Germinal center (tissue), 1 donor: ENCODE measurements around the gene NFATC1.
A peak's percentile ranks its signal among the peaks of the same experiment; 100 is the strongest.
"Not testable (repeated sequence)": the region's sequence is repeated elsewhere in the genome, so short reads cannot be mapped to it uniquely, and the experiment has no call there.

Source experiments
- DNase-seq: peaks from one replicate; pipeline ENCODE4 v3.0.0; 2012; ENCODE audit warnings: mixed read lengths, low spot score

The NFATC1 gene

GRCh38 chr18:79489899-79490625 lies 94.3 kb downstream of the NFATC1 start:
- no peak for DNase-seq

DNA sequence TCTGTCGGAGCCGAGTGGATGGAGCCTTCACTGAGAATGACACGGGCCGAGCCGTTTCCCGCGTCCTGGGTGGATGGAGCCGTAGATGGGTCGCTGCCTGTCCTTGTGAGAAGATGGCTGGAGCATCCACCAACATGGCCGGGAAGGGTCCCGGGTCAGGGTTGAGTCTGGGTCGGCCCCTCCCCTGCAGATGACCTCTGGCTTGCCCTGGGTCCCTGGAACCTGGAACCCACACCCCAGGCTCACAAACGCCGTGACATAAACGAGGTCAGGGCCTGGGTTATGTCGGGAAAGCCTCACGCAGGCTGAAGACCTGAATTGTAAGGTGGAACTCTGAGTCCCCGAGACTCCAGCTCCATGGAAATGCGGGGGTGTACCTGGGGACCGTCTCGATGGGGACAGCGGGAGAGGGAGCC lies 94.9 kb downstream of the NFATC1 start:
- no peak for DNase-seq

GRCh38 chr18:79491081-79491551 lies 95.4 kb downstream of the NFATC1 start:
- no peak for DNase-seq

- no peak for DNase-seq
Measured at GRCh38 chr18:79493211-79493800, 97.6 kb downstream of the NFATC1 start.

GRCh38 chr18:79493801-79494211 lies 98.1 kb downstream of the NFATC1 start:
- DNase-seq = no peak

GRCh38 chr18:79494936-79495335 lies 99.2 kb downstream of the NFATC1 start:
- no peak for DNase-seq

- no peak for DNase-seq
Measured at GRCh38 chr18:79495591-79496071, 99.9 kb downstream of the NFATC1 start.

DNA sequence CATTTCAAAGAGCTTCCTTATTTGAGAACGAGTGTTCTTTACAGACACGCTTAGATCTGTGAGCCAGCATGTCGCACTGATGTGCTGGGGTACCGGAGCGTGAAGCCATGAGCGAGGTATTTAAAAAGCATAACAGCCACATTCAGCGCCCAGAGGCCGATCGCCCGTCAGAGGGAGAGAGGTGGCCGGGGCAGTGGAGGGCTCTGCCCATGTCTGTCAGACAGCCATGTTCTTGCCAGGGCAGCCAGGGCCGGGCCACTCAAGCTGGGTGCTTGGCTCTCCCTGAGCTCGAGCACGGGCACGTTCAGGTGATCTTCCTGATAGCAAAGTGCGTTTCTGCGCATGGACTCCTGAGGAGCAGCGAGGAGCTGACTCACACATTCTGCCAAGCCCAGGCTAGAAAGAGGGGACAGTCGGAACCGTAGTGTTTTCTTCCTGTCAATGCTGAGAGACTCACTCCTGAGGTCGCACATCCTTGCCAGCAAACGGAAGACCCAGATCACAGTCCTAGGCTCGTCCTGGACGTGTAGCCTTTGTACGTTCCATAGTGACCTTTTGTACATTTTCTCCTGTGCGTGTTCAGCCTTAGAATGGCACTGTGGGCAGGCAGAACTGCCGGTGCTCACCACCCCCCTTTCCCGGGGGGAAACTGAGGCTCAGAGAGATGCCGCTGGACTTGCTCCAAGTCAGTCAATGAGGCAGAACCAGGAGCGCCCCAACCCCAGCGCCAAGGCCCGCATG lies 100.7 kb downstream of the NFATC1 start:
- peak; percentile 32 for DNase-seq

DNA sequence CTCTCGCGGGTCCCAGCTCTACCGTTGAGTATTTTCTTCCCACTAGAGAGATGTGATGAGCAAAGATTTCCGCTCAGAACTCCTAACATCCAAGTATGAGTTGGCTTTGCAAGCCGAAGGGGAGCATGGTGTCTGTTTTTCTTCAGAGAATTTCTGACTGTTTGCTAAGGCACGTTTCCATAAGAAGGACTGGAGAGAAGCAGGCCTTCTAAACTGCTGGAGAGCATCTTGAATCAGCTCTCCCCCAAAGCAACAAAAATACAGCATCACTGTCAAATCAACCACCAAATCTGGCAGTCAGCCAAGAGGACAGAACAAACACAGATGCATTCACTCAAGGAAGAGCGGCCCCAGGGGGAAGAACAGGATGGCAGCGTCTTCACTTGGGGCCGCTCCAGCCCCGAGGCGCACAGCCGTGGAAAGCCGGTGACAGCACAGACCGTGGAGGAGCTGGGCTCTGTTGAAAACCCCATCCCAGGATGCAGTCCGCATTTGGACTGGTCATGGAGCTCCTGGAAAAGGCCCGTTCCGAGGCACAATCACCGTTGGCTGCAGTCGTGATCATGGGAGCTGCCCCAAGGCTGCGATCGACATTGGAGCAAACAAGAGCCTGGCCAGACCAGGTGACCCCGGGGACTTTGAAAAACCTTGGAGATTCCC lies 101.4 kb downstream of the NFATC1 start:
- no peak for DNase-seq

DNA sequence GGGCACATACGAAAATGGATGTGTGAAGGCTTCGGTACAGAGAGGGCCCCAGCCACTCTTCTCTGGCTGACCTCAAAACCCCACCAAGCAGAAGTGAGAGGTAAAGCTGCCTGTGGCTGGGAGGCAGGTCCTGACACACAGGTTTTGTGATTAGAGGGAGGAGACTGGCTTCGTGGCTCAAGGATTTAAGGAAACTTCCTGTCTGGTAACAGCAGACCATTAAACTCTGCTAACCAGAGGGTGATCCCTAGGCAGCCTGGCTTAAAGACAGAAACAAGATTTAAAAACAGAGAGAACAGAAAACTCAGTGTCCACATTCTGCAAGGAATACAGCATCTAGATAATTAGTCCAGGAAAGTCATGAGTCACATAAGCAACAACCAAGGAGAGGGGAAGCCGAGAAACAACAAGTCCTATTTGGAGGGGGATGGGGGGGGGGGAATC lies 101.9 kb downstream of the NFATC1 start:
- DNase-seq = no peak

- DNase-seq = no peak
Measured at GRCh38 chr18:79498662-79499061, 102.9 kb downstream of the NFATC1 start.

- DNase-seq = no peak
Measured at GRCh38 chr18:79501006-79501405, 105.3 kb downstream of the NFATC1 start.

DNA sequence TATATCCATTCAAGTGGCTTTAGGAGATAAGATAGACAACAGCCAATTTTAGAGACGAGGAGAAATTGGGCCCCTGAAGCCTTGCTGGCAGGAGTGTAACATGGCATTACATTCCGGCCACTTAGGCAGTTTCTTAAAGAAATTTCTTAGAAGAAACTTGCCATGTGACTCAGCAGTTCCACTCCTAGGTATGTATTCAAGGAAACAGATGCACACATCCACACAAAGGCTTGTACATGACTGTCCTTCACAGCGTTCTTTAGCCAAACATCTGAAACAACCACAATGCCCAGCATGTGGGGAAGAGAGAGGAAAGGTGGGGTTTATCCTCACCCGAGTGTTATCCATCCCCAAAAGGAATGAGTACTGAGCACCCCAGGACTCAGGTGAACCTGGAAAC lies 107.1 kb downstream of the NFATC1 start:
- no peak for DNase-seq

DNA sequence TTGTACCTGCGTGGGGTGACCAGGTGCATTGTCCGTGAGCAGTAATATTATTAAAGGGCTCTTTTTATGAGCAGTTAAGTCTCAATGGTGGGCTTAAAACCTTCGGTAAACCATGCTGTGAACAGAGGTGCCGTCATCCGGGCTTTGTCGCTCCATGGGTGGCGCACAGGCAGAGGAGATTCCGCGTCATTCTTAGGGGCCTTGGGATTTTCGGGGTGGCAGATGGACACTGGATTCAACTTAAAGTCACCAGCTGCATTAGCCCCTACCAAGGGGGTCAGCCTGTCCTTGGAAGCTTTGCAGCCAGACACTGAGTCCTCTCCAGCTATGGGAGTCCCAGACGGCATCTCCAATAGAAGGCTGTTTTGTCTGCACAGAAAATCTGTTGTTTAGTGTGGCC lies 107.7 kb downstream of the NFATC1 start:
- DNase-seq = no peak

DNA sequence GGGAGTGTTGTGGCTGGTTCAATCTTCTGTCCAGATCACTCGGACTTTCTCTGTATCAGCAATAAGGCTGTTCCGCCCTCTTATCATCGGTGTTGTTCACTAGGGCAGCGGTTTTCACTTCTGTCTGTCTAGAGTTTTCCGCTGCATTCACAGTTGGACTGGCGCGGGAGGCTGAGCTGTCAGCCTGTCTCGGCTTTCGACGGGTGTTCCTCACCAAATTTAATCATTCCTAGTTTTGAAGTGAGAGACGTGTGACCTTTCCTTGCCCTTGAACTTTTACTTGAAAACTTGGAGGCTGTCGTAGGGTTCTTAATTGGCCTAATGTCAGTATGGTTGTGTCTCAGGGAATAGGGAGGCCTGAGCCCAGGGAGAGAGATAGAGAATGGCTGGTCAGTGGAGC lies 108.3 kb downstream of the NFATC1 start:
- no peak for DNase-seq

DNA sequence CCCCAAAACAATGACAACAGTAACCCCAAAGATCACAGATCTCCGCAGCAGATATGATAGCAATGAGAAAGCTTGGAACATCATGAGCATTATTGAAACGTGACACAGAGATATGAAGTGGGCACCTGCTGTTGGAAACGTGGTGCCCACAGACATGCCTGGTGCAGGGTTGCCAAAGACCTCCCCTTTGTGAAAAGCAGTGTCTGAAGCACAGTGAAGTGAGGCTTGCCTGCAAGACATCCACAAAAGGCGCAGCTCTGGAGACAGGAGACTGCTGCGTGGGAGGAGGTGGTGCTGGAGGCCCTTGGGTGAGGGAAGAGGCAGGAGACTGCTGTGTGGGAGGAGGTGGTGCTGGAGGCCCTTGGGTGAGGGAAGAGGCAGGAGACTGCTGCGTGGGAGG lies 108.8 kb downstream of the NFATC1 start:
- DNase-seq = not testable (repeated sequence)

- not testable (repeated sequence) for DNase-seq
Measured at GRCh38 chr18:79505465-79505864, 109.7 kb downstream of the NFATC1 start.

DNA sequence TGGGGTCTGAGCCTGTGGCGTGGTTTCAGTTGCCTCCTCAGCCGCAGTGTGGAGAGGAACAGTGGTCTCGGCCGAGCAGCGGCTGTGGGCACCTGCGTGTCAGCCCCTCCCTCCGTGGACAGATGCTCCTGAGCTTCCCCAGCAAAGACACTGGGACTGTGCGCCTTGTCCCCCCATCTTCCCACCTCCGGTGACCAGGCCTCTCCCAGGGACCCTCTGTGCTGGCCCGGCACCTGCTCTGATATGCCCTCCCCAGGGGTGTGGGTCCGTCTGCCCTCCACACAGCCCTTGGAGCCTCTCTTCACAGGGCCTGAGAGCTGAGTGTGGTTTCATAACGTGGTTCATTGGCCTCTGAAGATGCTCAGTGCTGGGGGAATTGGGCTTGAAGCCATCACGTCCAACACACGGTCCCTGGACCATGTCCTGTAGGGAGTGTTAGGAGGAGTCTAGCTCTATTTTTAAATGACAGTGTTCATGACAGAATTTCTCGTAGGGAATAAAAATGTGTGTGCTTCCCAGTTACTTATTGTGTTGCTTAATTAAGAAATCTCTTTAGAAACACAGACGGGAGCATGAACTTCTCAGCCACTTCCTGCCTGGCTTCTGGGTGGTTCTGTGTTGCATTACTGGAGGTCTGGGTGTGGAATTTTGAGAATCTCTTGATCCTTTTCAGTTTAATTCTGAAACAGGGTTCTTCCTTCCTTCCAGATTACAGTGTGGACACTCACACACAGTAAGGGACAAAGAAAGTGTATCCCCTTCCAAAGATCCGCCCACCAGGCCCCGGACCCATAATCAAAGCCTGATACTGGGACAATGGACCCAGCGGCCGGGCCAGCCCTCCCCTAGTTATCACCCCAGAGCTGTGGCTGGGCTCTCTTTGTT lies 110.7 kb downstream of the NFATC1 start:
- peak; percentile 53 for DNase-seq

DNA sequence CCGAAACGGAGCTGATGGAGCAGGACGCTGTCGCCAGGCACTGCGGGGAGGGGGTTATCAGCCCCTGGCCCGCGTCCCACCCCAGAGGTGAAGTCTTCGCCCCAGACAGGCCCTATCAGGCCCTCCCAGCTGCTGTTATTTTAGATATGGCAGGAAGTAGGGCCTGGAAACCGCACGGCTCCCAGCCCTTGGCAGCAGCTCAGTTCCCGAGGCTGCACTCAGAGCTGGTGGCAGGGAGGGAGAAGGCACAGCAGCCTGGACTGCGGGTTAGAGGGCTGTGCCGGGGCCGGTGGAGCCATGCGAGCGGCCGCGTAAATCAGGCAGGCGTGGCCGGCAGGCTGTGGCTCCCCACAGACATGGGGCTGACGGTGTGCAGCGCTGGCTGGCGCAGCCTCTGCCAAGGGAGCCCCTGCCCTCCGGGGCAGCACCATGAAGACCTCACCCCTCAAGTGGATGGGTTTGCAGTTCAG lies 111.4 kb downstream of the NFATC1 start:
- peak; percentile 48 for DNase-seq

- DNase-seq = peak; percentile 32
Measured at GRCh38 chr18:79507546-79508480, 112.1 kb downstream of the NFATC1 start.
